Left renal cortex interstitium (tissue), 4 donors: Measurements from ENCODE around the gene GLYATL2. TPM values are rescaled to one million over a fixed set of nuclear protein-coding genes. Genes with fewer than 3 reads are reported as not detected.

Experiments used
- DNase-seq, 4 donors: peaks; one replicate each; pipeline ENCODE4 v3.0.0-alpha.2; 2013; ENCODE audit warnings: low read depth in 4 of 4, low spot score in 2 of 4, missing footprints in 1 of 4
- polyA plus RNA-seq, 4 donors: library from polyadenylated mRNA; unstranded; fragments of 120-200 nt; gene quantifications; one replicate each; pipeline ENCODE4 v1.2.1, GENCODE V29; 2013; ENCODE audit not compliant: insufficient read length in 4 of 4

The GLYATL2 gene
- polyA plus RNA-seq, 4 donors, result 1.5 to 2.9 (median 1.9) TPM

- no peak for DNase-seq
Measured at GRCh38 chr11:58801974-58802545, 42.4 kb downstream of the GLYATL2 start.

- DNase-seq, result no peak
Measured at GRCh38 chr11:58801302-58801701, 43.2 kb downstream of the GLYATL2 start.

GRCh38 chr11:58796333-58796732 lies 48.2 kb downstream of the GLYATL2 start:
- no peak for DNase-seq

GRCh38 chr11:58788355-58789023 lies 56.0 kb downstream of the GLYATL2 start:
- DNase-seq, result peak in 2 of 4 donors; percentile 7 to 19

- DNase-seq, result no peak
Measured at GRCh38 chr11:58787903-58788302, 56.6 kb downstream of the GLYATL2 start.

- DNase-seq, result no peak
Measured at GRCh38 chr11:58786693-58787092, 57.8 kb downstream of the GLYATL2 start.

GRCh38 chr11:58784995-58785394 lies 59.5 kb downstream of the GLYATL2 start:
- no peak for DNase-seq

Other genes starting within 250 kb of the GLYATL2 start
- 1 to 10 TPM in 3 of 4 donors, under 1 TPM in 1; 0.49 to 1.9 (median 1.7) TPM for gene CNTF, start 222.0 kb downstream of the GLYATL2 start, polyA plus RNA-seq
- 100 to 1,000 TPM; 103 to 162 (median 158) TPM for gene GLYAT, start 112.8 kb downstream of the GLYATL2 start, polyA plus RNA-seq
- gene GLYATL1, start 94.8 kb upstream of the GLYATL2 start, polyA plus RNA-seq, result 100 to 1,000 TPM in 3 of 4 donors, 10 to 100 TPM in 1; 97.8 to 209 (median 183) TPM
- under 1 TPM in 2 of 4 donors, not detected in 2; 0.22 to 0.34 TPM for gene GLYATL1B, start 241.6 kb upstream of the GLYATL2 start, polyA plus RNA-seq